Kidney glomerular epithelial cell (primary cell): ENCODE results near the gene CDH4.
"Not testable (repeated sequence)": the region's sequence is repeated elsewhere in the genome, so short reads cannot be mapped to it uniquely, and the experiment has no call there.

Source experiments
- DNase-seq: peaks from one replicate; lab custom pipeline; 2025; lab: John Stamatoyannopoulos, UW

The CDH4 gene

DNA sequence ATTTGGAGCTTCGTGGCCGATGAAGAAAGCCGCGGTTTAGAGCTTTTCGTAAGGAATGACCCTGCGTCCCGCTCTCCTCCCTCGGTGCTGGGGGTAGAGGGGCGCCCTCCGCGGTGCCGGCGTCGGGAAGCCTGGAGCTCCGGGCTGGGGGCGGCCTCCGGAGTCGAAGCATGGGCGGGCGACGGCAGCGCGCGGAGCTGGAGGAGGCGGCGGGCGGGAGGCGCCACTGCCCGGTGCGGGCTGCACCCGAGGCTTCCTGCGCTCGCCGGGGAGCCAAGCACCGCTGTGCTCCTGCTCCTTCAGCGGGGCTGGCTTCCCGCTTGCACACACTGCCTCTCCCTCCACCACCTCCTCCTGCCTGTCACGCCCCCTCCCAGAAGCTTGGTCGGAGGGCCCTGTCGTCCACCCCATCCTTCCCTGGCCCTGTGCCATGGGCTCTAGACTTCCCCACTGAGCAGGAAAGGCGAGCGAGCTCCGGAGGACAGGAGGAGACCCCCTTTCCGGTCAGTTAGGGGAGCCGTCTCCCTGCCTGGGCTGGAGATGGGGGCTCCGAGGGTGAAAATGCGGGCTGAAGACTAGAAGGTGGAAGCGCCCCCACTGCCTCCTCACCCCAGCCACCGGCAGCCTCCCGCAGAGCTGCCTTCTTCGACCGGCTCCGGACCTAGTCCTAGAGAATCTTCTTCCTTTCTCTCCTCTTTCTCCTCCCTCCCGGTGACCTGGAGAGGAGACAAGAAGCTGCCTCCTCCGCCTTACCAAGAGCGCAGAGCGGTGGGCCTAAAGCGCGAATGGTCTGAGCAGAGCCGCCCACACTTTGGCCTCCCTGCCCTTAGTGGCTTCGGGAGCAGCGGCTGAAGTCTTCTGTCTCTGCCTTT is 1.8 kb downstream of the CDH4 start:
- DNase-seq = no peak

DNA sequence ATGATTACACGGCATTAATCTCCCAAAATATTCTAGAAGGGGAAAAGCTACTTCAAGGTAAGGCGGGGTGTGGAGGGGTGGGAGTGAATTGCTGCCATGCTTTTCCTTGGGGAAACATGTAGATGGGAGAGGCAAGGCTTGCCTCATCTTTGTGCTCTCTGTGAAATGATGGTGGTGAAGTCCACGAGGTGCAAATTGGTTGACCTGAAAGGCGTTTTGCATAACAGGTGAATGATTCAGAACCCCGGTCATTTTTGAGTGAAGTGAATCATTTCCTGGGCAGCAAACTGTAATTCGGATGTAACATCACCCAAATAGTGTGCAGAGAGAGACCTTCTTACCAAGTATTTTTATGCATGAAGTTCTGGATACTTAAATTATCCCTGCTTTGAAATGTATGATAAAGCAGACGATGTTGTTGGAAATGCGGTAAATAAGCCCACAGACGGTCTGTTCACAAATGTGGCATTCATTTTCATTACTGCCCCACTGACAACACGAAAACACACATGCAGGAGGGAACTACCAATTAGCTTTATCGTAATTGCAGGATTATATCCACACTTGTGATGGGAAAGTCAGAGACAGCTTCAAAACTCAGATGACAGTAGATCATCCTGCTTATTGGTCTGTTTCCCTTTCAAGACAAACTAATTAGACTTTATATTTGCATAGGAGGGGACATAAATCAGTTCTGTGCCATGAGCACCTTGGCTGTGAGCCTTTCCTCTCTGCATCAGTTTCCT is 3.0 kb downstream of the CDH4 start:
- no peak for DNase-seq

GRCh38 chr20:61256365-61256764 is 4.3 kb downstream of the CDH4 start:
- DNase-seq = no peak

DNA sequence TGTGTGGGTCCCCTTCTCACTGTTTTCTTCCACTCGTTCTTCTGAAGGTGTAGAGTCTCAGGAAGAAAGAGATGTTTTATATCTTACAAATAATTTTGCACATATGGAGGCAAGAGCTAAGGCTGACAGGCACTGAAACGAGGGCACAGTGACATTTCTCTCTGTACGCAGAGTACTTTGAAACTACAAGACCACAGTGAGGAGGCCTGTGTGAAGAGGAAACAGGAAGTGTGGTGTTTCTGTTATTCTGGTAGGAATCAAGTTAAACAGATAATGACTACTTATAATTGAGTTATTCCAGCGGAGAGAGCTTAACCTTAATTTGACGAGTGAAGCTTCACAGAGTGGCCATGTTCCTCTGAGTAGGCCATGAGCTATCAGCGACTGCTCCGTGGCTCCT is 4.8 kb downstream of the CDH4 start:
- DNase-seq = no peak

DNA sequence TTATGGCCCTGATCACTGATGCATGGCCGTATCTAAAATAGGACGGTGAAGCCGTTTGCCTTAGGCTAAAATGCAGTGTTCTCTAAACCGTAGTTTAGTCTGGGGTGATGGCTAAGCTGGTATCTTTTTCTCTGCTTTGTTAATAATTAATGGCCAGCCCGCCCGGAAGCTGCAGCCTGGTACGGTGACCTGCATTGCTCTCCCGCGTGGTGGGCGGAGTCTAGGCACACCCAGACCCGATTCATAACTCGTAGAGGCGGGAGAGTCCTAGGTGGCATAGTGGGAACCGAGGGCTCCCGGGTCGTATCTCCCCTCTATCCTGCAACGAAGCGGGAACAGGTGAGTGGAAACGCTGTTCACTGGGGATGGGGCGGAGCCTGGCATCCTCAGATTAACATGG is 5.5 kb downstream of the CDH4 start:
- no peak for DNase-seq

- DNase-seq = no peak
Measured at GRCh38 chr20:61259741-61260140, 7.7 kb downstream of the CDH4 start.

DNA sequence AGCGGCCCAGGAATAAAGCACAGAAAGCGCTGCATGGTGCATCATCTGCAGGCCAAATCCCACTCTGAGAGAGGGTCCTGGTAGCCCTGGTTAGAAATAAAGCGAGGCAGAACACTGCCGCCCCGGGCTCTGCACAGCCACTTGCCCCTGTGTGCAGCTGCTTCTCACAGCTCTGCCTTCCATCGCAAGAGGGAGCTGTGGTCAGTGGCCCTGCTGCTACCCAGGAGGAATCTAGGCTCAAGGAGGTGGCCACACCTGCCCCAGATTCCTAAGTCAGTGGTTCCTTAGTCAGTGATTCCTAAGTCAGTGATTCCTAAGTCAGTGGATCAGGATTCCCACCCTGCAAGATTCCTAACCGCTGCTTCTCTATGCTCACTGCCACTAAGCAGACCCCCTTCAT is 8.8 kb downstream of the CDH4 start:
- no peak for DNase-seq

GRCh38 chr20:61262036-61262435 is 10.0 kb downstream of the CDH4 start:
- no peak for DNase-seq

DNA sequence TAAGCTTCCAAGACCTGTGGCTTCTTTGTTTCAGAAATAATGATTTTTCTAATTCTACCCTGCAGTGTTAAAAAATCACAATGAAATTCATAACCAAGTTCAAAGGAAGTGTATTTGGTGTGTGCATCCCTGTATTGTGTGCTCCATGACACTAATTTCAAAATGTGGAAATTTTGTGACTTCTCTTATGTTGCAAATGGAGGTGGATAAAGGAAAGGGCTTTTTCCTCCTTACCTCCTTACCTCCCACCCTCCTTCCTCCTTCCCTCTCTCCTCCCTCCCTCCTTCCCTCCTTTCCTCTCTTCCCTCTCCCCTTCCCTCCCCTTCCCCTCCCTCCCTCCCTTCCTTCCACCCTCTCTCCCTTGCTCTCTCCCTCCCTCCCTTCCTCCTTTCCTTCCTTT is 10.5 kb downstream of the CDH4 start:
- DNase-seq = no peak

DNA sequence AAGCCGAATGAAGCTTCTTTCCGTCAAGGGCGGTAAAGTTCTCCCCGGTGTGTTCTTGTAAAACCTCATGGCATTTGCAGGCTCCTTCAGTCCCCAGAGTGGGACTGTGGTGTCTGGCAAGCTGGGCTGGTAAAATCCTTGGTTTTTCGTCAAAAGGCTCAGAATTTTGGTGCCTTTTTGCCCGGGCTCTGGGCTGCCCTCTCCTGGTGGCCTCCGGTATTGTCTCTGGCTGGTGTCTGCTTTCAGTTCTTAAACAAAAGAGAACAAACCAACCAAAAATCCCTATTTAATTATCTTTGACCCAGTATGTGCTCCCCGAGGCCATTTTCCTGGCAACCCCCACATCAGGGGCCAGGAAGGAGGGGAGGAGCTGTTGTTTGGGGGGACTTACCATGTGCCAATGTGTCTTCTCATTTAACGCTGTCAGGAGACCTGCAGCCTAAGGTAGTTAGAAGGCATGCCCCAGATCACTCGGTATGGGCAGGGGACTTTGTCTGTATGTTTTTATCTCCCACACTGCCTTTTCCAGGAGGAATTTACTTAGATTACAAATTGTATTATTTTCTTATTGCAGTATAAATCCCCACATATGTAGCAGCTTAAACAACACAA is 11.1 kb downstream of the CDH4 start:
- no peak for DNase-seq

DNA sequence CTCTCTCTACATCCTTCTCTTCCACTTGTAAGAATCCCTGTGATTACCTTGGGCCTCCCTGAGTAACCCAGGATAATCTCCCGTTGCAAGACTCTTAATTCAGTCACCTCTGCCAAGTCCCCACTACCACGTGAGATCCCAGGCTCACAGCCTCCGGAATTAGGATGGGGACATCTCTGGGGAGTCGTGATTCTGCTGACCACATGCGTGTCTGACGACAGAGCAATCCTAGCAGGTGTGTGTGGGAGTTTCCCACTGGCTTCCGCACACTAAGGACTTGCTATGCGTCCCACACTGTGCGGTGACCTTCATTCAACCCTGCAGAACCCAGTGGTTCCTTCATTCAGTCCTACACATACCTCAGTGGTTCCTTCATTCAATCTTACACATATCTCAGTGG is 11.9 kb downstream of the CDH4 start:
- no peak for DNase-seq

- no peak for DNase-seq
Measured at GRCh38 chr20:61267241-61267640, 15.2 kb downstream of the CDH4 start.

DNA sequence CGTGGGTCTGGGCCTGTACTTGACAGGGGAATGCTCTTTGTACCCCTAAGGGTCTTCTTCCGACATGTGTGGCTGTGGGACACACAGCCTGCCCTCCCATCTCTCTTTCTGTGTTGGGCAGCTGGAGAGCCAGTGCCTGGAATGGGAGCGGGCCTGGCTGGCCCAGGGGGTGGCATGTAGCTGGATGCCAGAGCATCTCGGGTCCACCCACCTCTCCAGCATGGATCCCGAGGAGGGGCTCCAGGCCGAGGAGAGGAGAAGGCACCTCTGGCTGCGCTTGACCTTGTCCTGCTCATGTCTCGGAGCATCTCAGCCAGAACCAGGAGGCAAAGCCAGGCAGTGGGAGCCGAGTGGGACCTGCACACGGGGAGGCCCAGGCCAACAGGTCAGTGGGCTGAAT is 16.0 kb downstream of the CDH4 start:
- no peak for DNase-seq

- no peak for DNase-seq
Measured at GRCh38 chr20:61271312-61272231, 19.5 kb downstream of the CDH4 start.

DNA sequence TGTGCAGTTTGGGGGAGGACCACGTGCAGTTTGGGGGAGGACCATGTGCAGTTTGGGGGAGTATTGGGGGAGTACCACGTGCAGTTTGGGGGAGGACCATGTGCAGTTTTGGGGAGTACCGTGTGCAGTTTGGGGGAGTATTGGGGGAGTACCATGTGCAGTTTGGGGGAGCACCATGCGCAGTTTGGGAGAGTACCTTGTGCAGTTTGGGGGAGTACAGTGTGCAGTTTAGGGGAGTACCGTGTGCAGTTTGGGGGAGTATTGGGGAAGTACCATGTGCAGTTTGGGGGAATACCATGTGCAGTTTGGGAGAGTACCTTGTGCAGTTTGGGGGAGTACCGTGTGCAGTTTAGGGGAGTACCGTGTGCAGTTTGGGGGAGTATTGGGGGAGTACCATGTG is 21.0 kb downstream of the CDH4 start:
- not testable (repeated sequence) for DNase-seq

GRCh38 chr20:61273666-61274065 is 21.6 kb downstream of the CDH4 start:
- DNase-seq = not testable (repeated sequence)

- no peak for DNase-seq
Measured at GRCh38 chr20:61274326-61274725, 22.3 kb downstream of the CDH4 start.

DNA sequence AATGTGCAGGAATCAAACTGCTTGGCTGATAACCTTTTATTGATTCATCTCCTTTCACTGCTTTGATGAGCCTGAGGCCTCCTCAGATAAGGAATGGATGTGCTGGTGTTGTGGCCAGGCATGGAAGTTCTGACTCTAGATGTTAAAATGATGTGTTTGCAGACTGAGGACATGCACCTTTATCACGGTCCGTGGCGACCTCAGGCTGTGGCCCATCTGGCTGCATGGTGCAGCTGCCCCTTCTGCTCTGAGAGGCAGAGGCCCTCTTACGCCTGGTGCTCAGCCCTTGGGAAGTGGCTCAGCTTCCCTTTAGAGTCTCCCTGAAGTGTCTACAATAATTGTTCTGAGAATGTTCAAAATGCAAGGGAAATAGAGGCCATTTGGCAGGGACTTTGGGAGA is 26.2 kb downstream of the CDH4 start:
- no peak for DNase-seq

GRCh38 chr20:61279621-61280150 is 27.6 kb downstream of the CDH4 start:
- DNase-seq = no peak

- no peak for DNase-seq
Measured at GRCh38 chr20:61280217-61280980, 28.3 kb downstream of the CDH4 start.

DNA sequence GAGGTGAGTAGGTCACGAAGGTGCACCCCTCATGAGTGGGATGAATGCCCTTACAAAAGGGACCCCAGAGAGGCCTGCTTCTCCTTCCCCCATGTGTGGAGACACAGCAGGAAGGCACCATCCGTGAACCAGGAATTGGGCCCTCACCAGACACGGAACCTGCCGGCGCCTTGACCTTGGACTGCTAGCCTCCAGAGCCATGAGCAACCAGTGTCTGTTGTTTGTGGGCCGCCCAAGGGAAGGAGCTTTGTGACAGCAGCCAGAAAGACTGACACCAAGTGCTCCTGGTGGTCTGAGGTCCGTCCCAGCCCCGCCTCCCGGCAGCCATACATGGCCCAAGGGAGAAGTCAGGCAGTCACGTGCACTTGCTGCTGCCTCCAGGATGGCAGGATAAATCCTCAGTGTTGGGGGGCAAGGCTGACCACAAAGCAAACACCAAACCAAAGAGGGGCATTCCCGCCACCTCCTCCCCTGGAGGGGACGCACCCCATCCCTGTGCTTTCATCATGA is 29.3 kb downstream of the CDH4 start:
- DNase-seq = no peak
